BE2C (cell line): Measurements from ENCODE around the gene TGFBR1.

ENCODE experiments used
- DNase-seq: peaks from one replicate; pipeline ENCODE4 v3.0.0-alpha.2; 2020
- H3K27me3 ChIP-seq: fragments of 250-450 bp; sonication (Bioruptor Pico); 2 replicates; pipeline ENCODE4 v1.5.1; 2020; ENCODE audit warnings: mild to moderate bottlenecking
- H3K36me3 ChIP-seq: fragments of 250-450 bp; sonication (Bioruptor Pico); 2 replicates; pipeline ENCODE4 v1.5.1; 2020; ENCODE audit warnings: mild to moderate bottlenecking
- H3K4me1 ChIP-seq: fragments of 250-450 bp; sonication (Bioruptor Pico); 2 replicates; pipeline ENCODE4 v1.5.1; 2020
- H3K4me3 ChIP-seq: 2 replicates; pipeline ENCODE4 v1.5.1; 2011; ENCODE audit warnings: low read depth, low read length
- H3K9me3 ChIP-seq: fragments of 250-450 bp; sonication (Bioruptor Pico); 2 replicates; pipeline ENCODE4 v1.5.1; 2020
- TF ChIP-seq, protein P1 (sequence below): IDR thresholded peaks from 2 replicates; pipeline ENCODE4 v1.5.1; 2012; ENCODE audit warnings: mild to moderate bottlenecking, low read depth, low read length

TGFBR1 gene

DNA sequence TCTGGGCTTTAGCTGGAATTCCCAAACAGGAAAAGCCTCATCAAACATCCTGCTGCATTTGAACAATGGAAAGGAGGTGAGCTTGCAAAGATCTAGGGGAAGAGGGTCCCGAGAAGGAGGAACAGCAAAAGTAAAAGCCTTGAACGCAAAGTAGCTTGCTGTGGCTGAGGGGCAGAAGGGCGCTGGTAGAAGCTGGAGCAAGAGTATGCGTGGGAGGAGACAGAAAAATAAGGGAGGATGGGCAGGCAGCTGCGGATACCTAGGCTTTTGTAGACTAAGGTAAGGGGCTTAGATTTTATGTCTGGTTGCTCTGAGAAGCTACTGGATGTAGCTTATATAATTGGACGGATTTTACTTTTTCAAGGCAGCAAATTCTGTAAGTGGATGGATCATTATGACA is 21.9 kb upstream of the TGFBR1 start:
- DNase-seq = no peak
- H3K9me3 ChIP-seq = no peaks in the 10 kb centered on the region
- TF ChIP-seq, protein P1, sequence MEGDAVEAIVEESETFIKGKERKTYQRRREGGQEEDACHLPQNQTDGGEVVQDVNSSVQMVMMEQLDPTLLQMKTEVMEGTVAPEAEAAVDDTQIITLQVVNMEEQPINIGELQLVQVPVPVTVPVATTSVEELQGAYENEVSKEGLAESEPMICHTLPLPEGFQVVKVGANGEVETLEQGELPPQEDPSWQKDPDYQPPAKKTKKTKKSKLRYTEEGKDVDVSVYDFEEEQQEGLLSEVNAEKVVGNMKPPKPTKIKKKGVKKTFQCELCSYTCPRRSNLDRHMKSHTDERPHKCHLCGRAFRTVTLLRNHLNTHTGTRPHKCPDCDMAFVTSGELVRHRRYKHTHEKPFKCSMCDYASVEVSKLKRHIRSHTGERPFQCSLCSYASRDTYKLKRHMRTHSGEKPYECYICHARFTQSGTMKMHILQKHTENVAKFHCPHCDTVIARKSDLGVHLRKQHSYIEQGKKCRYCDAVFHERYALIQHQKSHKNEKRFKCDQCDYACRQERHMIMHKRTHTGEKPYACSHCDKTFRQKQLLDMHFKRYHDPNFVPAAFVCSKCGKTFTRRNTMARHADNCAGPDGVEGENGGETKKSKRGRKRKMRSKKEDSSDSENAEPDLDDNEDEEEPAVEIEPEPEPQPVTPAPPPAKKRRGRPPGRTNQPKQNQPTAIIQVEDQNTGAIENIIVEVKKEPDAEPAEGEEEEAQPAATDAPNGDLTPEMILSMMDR = no peak
- H3K4me1 ChIP-seq = no peaks in the 10 kb centered on the region
- no peaks in the 10 kb centered on the region for H3K36me3 ChIP-seq
- H3K27me3 ChIP-seq = peaks cover 13% of the 10 kb centered on the region; the same call in 1 of the 2 replicates
- H3K4me3 ChIP-seq = no peak overlapping the region

- no peak for DNase-seq
- TF ChIP-seq, protein P1 = no peak
Observed at GRCh38 chr9:99085949-99086948, 18.7 kb upstream of the TGFBR1 start.

DNA sequence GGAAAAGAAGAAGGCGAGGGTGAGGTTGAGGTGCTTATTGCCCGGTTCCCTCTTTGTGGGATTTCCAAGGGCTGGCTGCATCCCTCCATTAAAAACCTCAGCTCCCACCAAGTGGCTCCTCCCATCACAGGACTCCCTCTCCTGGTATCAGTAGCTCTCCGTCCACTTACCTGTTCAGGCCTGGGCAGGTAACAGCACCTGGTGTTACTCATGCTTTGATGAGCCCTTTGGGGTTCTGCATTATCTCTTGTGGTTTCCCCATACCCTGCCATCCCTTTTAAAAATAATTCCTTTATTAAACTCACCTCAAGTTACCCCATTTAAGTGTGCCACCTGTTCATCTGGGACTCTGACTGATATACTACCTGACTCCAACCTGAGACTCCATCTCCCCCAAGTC is 17.5 kb upstream of the TGFBR1 start:
- TF ChIP-seq, protein P1 = no peak
- H3K4me1 ChIP-seq = no peaks in the 10 kb centered on the region

More at GRCh38 chr9:99085949-99086948, 18.7 kb upstream of the TGFBR1 start:
- H3K4me1 ChIP-seq = no peaks in the 10 kb centered on the region
- no peaks in the 10 kb centered on the region for H3K9me3 ChIP-seq
- H3K27me3 ChIP-seq = peaks cover 9% of the 10 kb centered on the region; the same call in 1 of the 2 replicates
- no peaks in the 10 kb centered on the region for H3K36me3 ChIP-seq
- no peak overlapping the region for H3K4me3 ChIP-seq

DNA sequence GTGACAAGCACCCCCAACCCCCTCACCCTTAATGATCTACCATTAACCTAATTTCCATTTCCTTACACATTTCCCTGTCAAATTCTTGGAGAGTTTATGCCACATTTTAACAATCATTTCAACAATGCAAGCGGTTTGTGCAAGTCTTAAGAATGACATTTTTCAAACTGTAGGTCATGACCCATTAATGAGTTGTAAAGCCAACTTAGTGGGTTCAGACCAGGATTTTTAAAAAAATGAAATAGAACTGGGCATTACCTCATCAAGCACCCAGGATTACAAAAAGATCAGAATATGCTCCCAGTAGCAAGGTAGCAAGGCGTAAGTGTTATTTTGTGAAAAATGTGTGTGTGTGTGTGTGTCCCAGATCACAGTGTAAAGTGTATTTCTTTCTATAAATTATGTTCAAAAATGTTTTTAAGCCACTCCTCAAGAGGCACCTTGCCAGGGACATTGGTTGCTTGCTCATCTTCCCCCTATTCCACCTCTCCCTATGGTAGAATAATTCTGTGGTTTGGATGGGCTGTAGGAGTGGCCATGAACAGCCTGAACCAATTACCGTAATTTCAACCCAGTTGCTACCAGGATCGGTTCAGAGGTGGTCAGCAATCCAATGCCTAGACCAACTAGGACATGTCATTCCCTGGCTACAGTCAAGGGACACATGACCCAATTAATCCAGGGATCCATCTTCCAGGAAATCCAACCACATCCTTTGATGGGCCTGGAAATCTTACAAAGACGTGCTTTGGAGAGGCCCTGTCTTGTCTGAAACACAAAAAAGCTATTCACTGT is 14.4 kb upstream of the TGFBR1 start:
- TF ChIP-seq, protein P1 = no peak
- no peak overlapping the region for H3K4me3 ChIP-seq
- H3K27me3 ChIP-seq = peaks cover 11% of the 10 kb centered on the region
- no peak for DNase-seq
- no peaks in the 10 kb centered on the region for H3K36me3 ChIP-seq
- H3K9me3 ChIP-seq = no peaks in the 10 kb centered on the region; the same call in 1 of the 2 replicates
- H3K4me1 ChIP-seq = no peaks in the 10 kb centered on the region

More for the DNA sequence above, 17.5 kb upstream of the TGFBR1 start:
- H3K27me3 ChIP-seq = peaks cover 4% of the 10 kb centered on the region; the same call in 1 of the 2 replicates
- H3K36me3 ChIP-seq = no peaks in the 10 kb centered on the region
- no peaks in the 10 kb centered on the region; the same call in 1 of the 2 replicates for H3K9me3 ChIP-seq
- no peak for DNase-seq
- H3K4me3 ChIP-seq = no peak overlapping the region

DNA sequence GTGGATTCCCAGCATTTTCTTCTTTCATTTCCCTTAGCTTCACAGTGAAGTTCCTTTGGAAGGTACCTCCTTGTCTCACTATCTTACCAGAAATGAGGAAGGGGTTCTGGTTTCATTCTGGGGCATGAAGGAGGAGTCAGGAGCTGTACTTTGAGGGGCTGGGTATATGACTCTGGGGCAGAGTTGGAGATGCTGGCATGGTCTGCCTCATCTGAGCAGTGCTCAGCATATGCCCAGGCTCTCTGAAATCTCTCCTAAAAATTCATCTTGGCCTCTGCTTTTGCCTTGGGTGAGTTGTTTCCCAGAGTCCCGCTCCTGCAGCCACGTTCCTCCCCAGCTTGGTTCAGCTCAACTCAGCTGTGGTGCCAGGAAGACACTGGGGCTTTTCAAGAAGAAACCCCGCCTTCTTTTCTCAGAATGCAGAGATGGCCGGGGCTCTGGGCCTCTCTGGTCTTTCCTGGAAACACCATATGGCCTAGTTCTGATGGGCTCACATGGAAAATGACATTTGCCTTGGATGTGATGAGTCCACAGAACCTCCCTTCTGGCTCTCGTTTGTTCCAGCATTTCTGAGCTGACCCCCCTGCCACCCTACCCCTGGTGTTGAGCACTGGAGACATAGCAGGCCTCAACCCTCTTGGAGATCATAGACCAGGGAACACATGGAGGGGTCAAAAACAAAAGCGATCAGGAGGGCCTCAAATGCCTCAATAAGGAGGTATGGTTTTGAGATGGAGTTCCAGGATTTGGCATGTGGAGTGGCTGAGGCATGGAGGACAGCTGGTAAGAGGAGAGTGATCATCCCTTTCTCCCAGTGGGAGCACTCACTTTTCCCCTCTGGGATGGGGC is 12.0 kb upstream of the TGFBR1 start:
- Histone ChIP-seq H3K9me3 (no peaks in the 10 kb centered on the region; the same call in 1 of the 2 replicates), H3K36me3 (no peaks in the 10 kb centered on the region), H3K4me3 (no peak overlapping the region), H3K27me3 (peaks cover 15% of the 10 kb centered on the region), H3K4me1 (no peaks in the 10 kb centered on the region)
- TF ChIP-seq, protein P1 = no peak
- no peak for DNase-seq
